K562 (cell line): ENCODE results near the gene AIRE. TPM values are rescaled to one million over a fixed set of nuclear protein-coding genes. Genes with fewer than 3 reads are reported as not detected.
A peak's percentile ranks its signal among the peaks of the same experiment; 100 is the strongest.

Source experiments
- CTCF ChIP-seq, 3 experiments: IDR thresholded peaks in 2 of 3; conservative IDR thresholded peaks in 1 of 3; 2 replicates each; pipeline ENCODE4 v1.5.1; 2011 to 2012; ENCODE audit warnings: low read length in 3 of 3, mild to moderate bottlenecking in 3 of 3, control low read depth in 2 of 3, improper control_type of control experiment in 1 of 3, inconsistent platforms in 1 of 3, low read depth in 1 of 3, mixed read lengths in 1 of 3, moderate library complexity in 1 of 3; ENCODE audit not compliant: insufficient read depth in 2 of 3
- EP300 ChIP-seq: IDR thresholded peaks from 2 replicates; pipeline ENCODE4 v1.6.1; 2012; ENCODE audit warnings: low read length, improper control_type of control experiment
- HNRNPL ChIP-seq: fragments of 200-400 bp; formaldehyde crosslinking; IDR thresholded peaks from 2 replicates; pipeline ENCODE4 v1.6.1; 2017; ENCODE audit warnings: low read depth, mild to moderate bottlenecking, low read length
- MEIS2 ChIP-seq: fragments of 450-650 bp; IDR thresholded peaks from 2 replicates; pipeline ENCODE4 v1.6.1; 2014; ENCODE audit warnings: mild to moderate bottlenecking; ENCODE audit not compliant: partially characterized antibody
- NFIC ChIP-seq: fragments of 450-650 bp; IDR thresholded peaks from 2 replicates; pipeline ENCODE4 v1.6.1; 2017; ENCODE audit warnings: mild to moderate bottlenecking, inconsistent platforms
- POLR3G ChIP-seq: IDR thresholded peaks from 2 replicates; pipeline ENCODE4 v1.6.1; 2011; ENCODE audit not compliant: insufficient read length, insufficient replicate concordance; ENCODE audit errors: extremely low read depth
- SUPT5H ChIP-seq: fragments of 450-650 bp; IDR thresholded peaks from 2 replicates; pipeline ENCODE4 v1.6.1; 2016
- TSHZ1 ChIP-seq: fragments of 250-450 bp; sonication (Bioruptor Pico); IDR thresholded peaks from 2 replicates; pipeline ENCODE4 v1.4.0; 2020; ENCODE audit warnings: mild to moderate bottlenecking, moderate library complexity
- ZNF133 ChIP-seq: fragments of 250-450 bp; sonication (Bioruptor Pico); IDR thresholded peaks from 2 replicates; pipeline ENCODE4 v1.4.0; 2020; ENCODE audit warnings: mild to moderate bottlenecking
- polyA plus RNA-seq, 8 experiments: library from polyadenylated mRNA; depleted of rRNA in 4 of 8; stranded (reverse) in 5 of 8; unstranded in 3 of 8; fragments of >200 nt; fragmentation: Nextera tagmentation in 2 of 8; fragmentation: Illumina TruSeq in 1 of 8; extraction: Ambion mirVana in 2 of 8; extraction: Trizol in 1 of 8; gene quantifications; 2 replicates each; pipeline versions ENCODE4 v1.2.1 to v1.2.3, GENCODE V29; 2011 to 2014; ENCODE audit warnings: inconsistent platforms in 1 of 8, missing spikeins in 1 of 8
- total RNA-seq, 7 experiments: library from RNA; depleted of rRNA in 6 of 7; stranded (reverse); fragments of >200 nt in 6 of 7; fragmentation: Illumina TruSeq in 2 of 7; extraction: Trizol in 2 of 7; gene quantifications; 2 replicates each; pipeline versions ENCODE4 v1.2.1 to v1.2.3, GENCODE V29; 2011 to 2021; ENCODE audit warnings: low replicate concordance in 1 of 7
- TF ChIP-seq, protein P1 (sequence below): sonication (generic); formaldehyde crosslinking; IDR thresholded peaks from 2 replicates; pipeline ENCODE4 v1.8.0; 2022; ENCODE audit warnings: mild to moderate bottlenecking, missing genetic modification reagents, borderline replicate concordance
- TF ChIP-seq, protein P2 (sequence below): sonication (generic); formaldehyde crosslinking; IDR thresholded peaks from 2 replicates; pipeline ENCODE4 v1.8.0; 2022; ENCODE audit warnings: mild to moderate bottlenecking, missing genetic modification reagents

AIRE gene
- total and polyA plus RNA-seq, 9 of the 15 experiments (the other 6 are each of a cell fraction or from before 2014, with no cell fraction given): 0.01 TPM; not detected in 8

DNA sequence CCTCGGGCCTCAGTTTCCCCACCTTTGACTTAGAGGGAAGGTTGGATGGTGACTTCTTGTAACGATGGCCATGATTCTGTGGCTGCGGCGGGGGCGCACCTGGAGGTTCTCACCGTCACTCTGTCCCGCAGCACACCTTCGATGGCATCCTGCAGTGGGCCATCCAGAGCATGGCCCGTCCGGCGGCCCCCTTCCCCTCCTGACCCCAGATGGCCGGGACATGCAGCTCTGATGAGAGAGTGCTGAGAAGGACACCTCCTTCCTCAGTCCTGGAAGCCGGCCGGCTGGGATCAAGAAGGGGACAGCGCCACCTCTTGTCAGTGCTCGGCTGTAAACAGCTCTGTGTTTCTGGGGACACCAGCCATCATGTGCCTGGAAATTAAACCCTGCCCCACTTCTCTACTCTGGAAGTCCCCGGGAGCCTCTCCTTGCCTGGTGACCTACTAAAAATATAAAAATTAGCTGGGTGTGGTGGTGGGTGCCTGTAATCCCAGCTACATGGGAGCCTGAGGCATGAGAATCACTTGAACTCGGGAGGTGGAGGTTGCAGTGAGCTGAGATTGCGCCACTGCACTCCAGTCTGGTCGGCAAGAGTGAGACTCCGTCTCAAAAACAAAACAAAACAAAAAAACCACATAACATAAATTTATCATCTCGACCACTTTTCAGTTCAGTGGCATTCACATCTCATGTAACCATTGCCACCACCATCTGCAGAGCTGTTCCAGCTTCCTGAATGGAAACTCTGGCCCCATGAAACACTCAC is 12.0 kb downstream of the AIRE start (continued):
- no peak for TF ChIP-seq TSHZ1 (CRISPR knock-in tag)
- TF ChIP-seq EP300: 0 out of 2 replicates have a peak, but pooled peaks have one; percentile 9
- TF ChIP-seq, protein P1, sequence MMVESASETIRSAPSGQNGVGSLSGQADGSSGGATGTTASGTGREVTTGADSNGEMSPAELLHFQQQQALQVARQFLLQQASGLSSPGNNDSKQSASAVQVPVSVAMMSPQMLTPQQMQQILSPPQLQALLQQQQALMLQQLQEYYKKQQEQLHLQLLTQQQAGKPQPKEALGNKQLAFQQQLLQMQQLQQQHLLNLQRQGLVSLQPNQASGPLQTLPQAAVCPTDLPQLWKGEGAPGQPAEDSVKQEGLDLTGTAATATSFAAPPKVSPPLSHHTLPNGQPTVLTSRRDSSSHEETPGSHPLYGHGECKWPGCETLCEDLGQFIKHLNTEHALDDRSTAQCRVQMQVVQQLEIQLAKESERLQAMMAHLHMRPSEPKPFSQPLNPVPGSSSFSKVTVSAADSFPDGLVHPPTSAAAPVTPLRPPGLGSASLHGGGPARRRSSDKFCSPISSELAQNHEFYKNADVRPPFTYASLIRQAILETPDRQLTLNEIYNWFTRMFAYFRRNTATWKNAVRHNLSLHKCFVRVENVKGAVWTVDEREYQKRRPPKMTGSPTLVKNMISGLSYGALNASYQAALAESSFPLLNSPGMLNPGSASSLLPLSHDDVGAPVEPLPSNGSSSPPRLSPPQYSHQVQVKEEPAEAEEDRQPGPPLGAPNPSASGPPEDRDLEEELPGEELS: no peak
- TF ChIP-seq HNRNPL: no peak
- TF ChIP-seq POLR3G: no peak
- no peak for TF ChIP-seq MEIS2
- TF ChIP-seq CTCF (IDR thresholded peaks at IDR 0.05 in 2 of 3, conservative IDR thresholded peaks at IDR 0.05 in 1 of 3; ENCODE audit: insufficient read depth in 2 of 3, low read depth in 1 of 3, low read length in 3 of 3): peak; percentile 90 to 98 (median 95)
- TF ChIP-seq NFIC: no peak
- no peak for TF ChIP-seq SUPT5H
- TF ChIP-seq ZNF133 (CRISPR knock-in tag): no peak
- TF ChIP-seq, protein P2, sequence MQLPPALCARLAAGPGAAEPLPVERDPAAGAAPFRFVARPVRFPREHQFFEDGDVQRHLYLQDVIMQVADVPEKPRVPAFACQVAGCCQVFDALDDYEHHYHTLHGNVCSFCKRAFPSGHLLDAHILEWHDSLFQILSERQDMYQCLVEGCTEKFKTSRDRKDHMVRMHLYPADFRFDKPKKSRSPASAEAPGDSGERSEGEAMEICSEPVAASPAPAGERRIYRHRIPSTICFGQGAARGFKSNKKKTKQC: no peak
